WERI-Rb-1 (cell line): Measurements from ENCODE around the gene PBX3.

Source experiments
- DNase-seq: peaks from one replicate; pipeline ENCODE4 v3.0.0-alpha.2; 2020
- H3K27ac ChIP-seq: fragments of 250-450 bp; sonication (Bioruptor Pico); 2 replicates; pipeline ENCODE4 v1.5.1; 2020; ENCODE audit warnings: mild to moderate bottlenecking, moderate library complexity
- H3K27me3 ChIP-seq: fragments of 250-450 bp; sonication (Bioruptor Pico); 2 replicates; pipeline ENCODE4 v1.5.1; 2021; ENCODE audit warnings: mild to moderate bottlenecking, low read depth, moderate library complexity; ENCODE audit not compliant: insufficient read depth, severe bottlenecking
- H3K36me3 ChIP-seq: fragments of 250-450 bp; sonication (Bioruptor Pico); 2 replicates; pipeline ENCODE4 v1.5.1; 2020; ENCODE audit warnings: mild to moderate bottlenecking, moderate library complexity
- H3K4me3 ChIP-seq: 2 replicates; pipeline ENCODE4 v1.5.1; 2011; ENCODE audit warnings: low read depth, mild to moderate bottlenecking, control low read depth, low read length
- H3K9me3 ChIP-seq: fragments of 250-450 bp; sonication (Bioruptor Pico); 2 replicates; pipeline ENCODE4 v1.5.1; 2021; ENCODE audit warnings: mild to moderate bottlenecking, moderate library complexity; ENCODE audit not compliant: severe bottlenecking
- TF ChIP-seq, protein P1 (sequence below): IDR thresholded peaks from 2 replicates; pipeline ENCODE4 v1.5.1; 2011; ENCODE audit warnings: low read depth, mild to moderate bottlenecking, control low read depth, inconsistent platforms, low read length

Gene PBX3

DNA sequence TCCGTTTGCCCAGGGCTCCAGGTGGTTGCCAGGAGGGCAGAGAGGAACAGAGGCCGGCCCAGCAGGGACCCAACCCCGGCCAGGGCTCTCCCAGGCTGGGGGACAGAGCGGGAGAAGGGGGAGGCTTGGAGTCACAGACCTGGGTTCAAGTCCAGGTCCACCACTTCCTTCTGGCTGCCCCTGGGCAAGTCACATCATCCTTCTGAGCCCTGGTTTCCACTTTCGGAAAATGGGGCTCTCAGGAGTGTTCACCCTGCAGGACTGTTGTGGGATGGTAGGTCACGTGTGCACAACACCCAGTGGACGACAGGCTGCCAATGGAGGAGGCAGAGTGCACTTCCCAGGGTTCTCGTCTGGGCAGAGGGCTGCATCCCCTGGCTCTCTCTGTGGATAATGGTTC lies 245.4 kb downstream of the PBX3 start:
- DNase-seq = no peak
- Histone ChIP-seq H3K36me3 (no peaks in the 10 kb centered on the region), H3K27me3 (no peaks in the 10 kb centered on the region), H3K27ac (peak overlapping the region; percentile 8), H3K4me3 (no peak overlapping the region), H3K9me3 (no peaks in the 10 kb centered on the region)
- TF ChIP-seq, protein P1, sequence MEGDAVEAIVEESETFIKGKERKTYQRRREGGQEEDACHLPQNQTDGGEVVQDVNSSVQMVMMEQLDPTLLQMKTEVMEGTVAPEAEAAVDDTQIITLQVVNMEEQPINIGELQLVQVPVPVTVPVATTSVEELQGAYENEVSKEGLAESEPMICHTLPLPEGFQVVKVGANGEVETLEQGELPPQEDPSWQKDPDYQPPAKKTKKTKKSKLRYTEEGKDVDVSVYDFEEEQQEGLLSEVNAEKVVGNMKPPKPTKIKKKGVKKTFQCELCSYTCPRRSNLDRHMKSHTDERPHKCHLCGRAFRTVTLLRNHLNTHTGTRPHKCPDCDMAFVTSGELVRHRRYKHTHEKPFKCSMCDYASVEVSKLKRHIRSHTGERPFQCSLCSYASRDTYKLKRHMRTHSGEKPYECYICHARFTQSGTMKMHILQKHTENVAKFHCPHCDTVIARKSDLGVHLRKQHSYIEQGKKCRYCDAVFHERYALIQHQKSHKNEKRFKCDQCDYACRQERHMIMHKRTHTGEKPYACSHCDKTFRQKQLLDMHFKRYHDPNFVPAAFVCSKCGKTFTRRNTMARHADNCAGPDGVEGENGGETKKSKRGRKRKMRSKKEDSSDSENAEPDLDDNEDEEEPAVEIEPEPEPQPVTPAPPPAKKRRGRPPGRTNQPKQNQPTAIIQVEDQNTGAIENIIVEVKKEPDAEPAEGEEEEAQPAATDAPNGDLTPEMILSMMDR = no peak

DNA sequence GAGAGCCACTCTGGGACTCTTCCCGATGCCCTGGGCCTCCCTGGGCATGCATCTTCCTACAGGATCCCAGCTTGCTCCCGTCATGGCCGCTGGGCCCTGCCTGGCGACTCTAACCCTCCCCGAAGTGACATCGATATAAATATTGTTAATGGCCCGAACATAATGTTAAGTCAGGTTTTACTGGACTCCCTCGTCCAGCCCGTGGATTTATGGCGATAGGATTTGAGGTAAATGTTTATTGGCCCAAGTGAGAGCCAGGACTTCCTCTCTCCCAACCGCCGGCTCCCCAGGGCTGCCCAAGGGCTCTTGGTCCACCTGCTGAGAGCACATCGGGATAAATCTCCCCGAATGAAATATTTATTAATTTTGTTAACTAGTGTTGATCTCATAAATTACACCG lies 246.3 kb downstream of the PBX3 start:
- no peak for DNase-seq
- no peak overlapping the region for H3K4me3 ChIP-seq
- H3K9me3 ChIP-seq = no peaks in the 10 kb centered on the region
- H3K36me3 ChIP-seq = no peaks in the 10 kb centered on the region
- H3K27ac ChIP-seq = no peak overlapping the region
- H3K27me3 ChIP-seq = no peaks in the 10 kb centered on the region
- TF ChIP-seq, protein P1 = no peak

- Histone ChIP-seq H3K27me3 (no peaks in the 10 kb centered on the region), H3K27ac (no peak overlapping the region), H3K4me3 (no peak overlapping the region), H3K36me3 (no peaks in the 10 kb centered on the region), H3K9me3 (no peaks in the 10 kb centered on the region)
- DNase-seq = no peak
- TF ChIP-seq, protein P1 = no peak
These were observed 247.1 kb downstream of the PBX3 start for GRCh38 chr9:125994066-125994943.

DNA sequence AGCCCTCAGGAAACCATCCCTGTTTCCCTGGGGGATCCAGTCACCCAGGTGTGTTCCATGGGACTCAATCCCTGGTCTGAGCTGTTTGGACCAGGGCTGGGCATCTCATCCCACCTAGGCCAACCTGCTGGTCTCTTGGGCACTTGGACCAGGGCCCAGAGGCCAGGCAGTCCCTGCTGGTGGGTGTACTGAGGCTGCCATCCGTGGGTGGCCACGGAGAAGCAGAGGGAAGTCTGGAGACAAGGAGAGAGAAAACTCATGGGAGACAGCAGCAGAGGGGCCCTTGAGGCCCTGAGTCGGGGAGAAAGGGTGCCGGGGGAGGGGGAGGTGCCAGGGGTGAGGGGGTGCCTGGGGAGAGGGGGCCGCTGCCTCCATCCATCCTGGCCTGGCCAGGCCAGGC lies 247.8 kb downstream of the PBX3 start:
- no peak overlapping the region for H3K4me3 ChIP-seq
- DNase-seq = no peak
- no peaks in the 10 kb centered on the region for H3K27me3 ChIP-seq
- no peaks in the 10 kb centered on the region for H3K36me3 ChIP-seq
- H3K9me3 ChIP-seq = no peaks in the 10 kb centered on the region
- TF ChIP-seq, protein P1 = no peak
- no peak overlapping the region for H3K27ac ChIP-seq

DNA sequence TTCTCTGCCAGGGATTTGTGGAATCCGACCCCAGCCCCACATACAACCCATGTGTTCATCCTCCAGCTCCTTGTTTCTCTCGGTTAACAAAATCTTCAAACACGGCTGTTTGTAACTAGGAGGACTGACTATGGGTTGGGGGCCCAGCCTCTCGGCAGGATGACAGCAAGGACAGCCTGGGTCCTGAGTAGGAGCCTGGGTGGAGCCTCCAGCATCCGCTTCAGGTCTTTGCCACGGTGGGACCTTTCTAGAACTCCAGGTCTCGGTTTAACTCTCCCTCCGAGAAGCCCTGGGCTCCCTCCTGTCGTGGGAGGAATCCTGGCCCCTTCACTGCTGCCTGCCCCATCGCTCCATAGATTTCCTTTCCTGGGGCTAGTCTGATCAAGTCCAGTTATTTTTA lies 248.5 kb downstream of the PBX3 start:
- Histone ChIP-seq H3K4me3 (no peak overlapping the region), H3K36me3 (no peaks in the 10 kb centered on the region), H3K27ac (no peak overlapping the region), H3K9me3 (no peaks in the 10 kb centered on the region), H3K27me3 (no peaks in the 10 kb centered on the region)
- TF ChIP-seq, protein P1 = no peak
- no peak for DNase-seq

DNA sequence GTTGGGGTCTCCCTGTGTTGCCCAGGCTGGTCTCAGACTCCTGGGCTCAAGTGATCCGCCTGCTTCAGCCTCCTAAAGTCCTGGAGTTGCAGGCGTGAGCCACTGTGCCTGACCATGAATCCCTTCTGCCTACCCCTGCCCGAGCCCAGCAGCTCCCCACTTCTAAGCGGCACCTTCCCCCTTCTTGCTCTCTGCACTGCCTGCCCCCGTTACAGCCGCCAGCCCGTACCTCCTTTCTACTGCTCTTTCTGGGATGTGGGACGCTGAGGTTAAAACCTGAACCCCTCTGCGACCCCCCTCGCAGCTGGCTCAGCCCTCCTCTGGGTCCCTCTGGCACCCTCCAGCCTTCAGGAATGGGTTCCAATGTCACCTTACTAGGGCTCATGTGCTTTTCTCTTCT lies 249.6 kb downstream of the PBX3 start:
- Histone ChIP-seq H3K36me3 (no peaks in the 10 kb centered on the region), H3K27me3 (no peaks in the 10 kb centered on the region), H3K9me3 (no peaks in the 10 kb centered on the region), H3K4me3 (no peak overlapping the region), H3K27ac (no peak overlapping the region)
- DNase-seq = no peak
- TF ChIP-seq, protein P1 = no peak
